ENCODE results near the gene DEPDC1.
"Not testable (repeated sequence)": the region's sequence is repeated elsewhere in the genome, so short reads cannot be mapped to it uniquely, and the experiment has no call there.

DEPDC1 gene

GRCh38 chr1:68503085-68503484, 6.2 kb upstream of the DEPDC1 start:
- no peaks in the 10 kb centered on the region for H3K79me2 ChIP-seq
- no peak overlapping the region for H3K4me3 ChIP-seq (ENCODE audit: low read depth, low read length)
- no peaks in the 10 kb centered on the region for H3K9me3 ChIP-seq (ENCODE audit: control insufficient read depth, low read length)
- no peaks in the 10 kb centered on the region for H3K36me3 ChIP-seq (ENCODE audit: control insufficient read depth, insufficient read depth, low read length)
- no peaks in the 10 kb centered on the region for H3K4me1 ChIP-seq
- H3K4me2 ChIP-seq (ENCODE audit: low read length): no peak overlapping the region
- H3K27ac ChIP-seq: no peak overlapping the region
- no peak for TF ChIP-seq CTCF (IDR thresholded peaks at IDR 0.05)
- no peak overlapping the region for H2AFZ ChIP-seq
- no peaks in the 10 kb centered on the region for H3K27me3 ChIP-seq (ENCODE audit: control insufficient read depth, insufficient read depth, low read length)
- H3K9ac ChIP-seq: no peak overlapping the region

- peak overlapping the region; percentile 93 for H3K4me2 ChIP-seq (ENCODE audit: low read length)
- no peaks in the 10 kb centered on the region for H3K79me2 ChIP-seq
- peak overlapping the region; percentile 61 for H3K4me3 ChIP-seq (ENCODE audit: low read depth, low read length)
- TF ChIP-seq CTCF (IDR thresholded peaks at IDR 0.05): no peak
- no peaks in the 10 kb centered on the region for H3K27me3 ChIP-seq (ENCODE audit: control insufficient read depth, insufficient read depth, low read length)
- no peak overlapping the region for H3K9ac ChIP-seq
- peak overlapping the region; percentile 11 for H3K27ac ChIP-seq
- H3K36me3 ChIP-seq (ENCODE audit: control insufficient read depth, insufficient read depth, low read length): no peaks in the 10 kb centered on the region
- peaks cover 3% of the 10 kb centered on the region for H3K4me1 ChIP-seq
- no peaks in the 10 kb centered on the region for H3K9me3 ChIP-seq (ENCODE audit: control insufficient read depth, low read length)
- peak overlapping the region; percentile 55 for H2AFZ ChIP-seq
Observed at GRCh38 chr1:68497358-68497698, 446 bp upstream of the DEPDC1 start.

- H3K4me3 ChIP-seq (ENCODE audit: low read depth, low read length): peak overlapping the region; percentile 61
- TF ChIP-seq CTCF (IDR thresholded peaks at IDR 0.05): no peak
- H3K9me3 ChIP-seq (ENCODE audit: control insufficient read depth, low read length): no peaks in the 10 kb centered on the region
- H3K27me3 ChIP-seq (ENCODE audit: control insufficient read depth, insufficient read depth, low read length): no peaks in the 10 kb centered on the region
- H3K36me3 ChIP-seq (ENCODE audit: control insufficient read depth, insufficient read depth, low read length): no peaks in the 10 kb centered on the region
- H3K9ac ChIP-seq: no peak overlapping the region
- no peaks in the 10 kb centered on the region for H3K79me2 ChIP-seq
- H3K4me1 ChIP-seq: peaks cover 3% of the 10 kb centered on the region
- peak overlapping the region; percentile 93 for H3K4me2 ChIP-seq (ENCODE audit: low read length)
- H3K27ac ChIP-seq: no peak overlapping the region
- H2AFZ ChIP-seq: peak overlapping the region; percentile 55
Observed at GRCh38 chr1:68495968-68496679, 758 bp downstream of the DEPDC1 start.

GRCh38 chr1:68495532-68495931, 1.4 kb downstream of the DEPDC1 start:
- Histone ChIP-seq H3K79me2 (no peaks in the 10 kb centered on the region), H3K27me3 (ENCODE audit: control insufficient read depth, insufficient read depth, low read length) (no peaks in the 10 kb centered on the region), H3K4me2 (ENCODE audit: low read length) (no peak overlapping the region), H3K4me1 (peaks cover 3% of the 10 kb centered on the region), H3K36me3 (ENCODE audit: control insufficient read depth, insufficient read depth, low read length) (no peaks in the 10 kb centered on the region), H3K27ac (no peak overlapping the region), H3K9me3 (ENCODE audit: control insufficient read depth, low read length) (no peaks in the 10 kb centered on the region), H2AFZ (no peak overlapping the region), H3K9ac (no peak overlapping the region), H3K4me3 (ENCODE audit: low read depth, low read length) (no peak overlapping the region)
- TF ChIP-seq CTCF (IDR thresholded peaks at IDR 0.05): no peak

DNA sequence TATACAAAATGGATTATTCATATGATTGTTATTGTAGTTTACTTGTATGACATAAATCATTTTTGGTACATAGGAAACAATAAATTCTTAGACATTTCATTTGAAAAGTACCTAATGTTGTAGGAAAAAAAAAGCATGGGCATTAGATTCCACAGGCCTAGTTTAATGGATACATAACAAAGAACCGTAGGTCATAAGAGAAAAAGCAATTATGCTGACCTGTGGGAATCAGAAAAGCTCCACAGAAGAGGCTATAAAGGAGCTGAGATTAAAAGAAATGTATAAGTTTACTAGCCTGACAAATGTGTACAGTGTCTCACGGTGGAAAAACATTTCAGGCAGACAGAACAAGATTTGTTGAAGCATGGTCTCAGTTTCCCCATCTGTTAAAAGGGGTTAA, 3.7 kb downstream of the DEPDC1 start:
- no peak overlapping the region for H3K4me3 ChIP-seq (ENCODE audit: low read depth, low read length)
- H3K9me3 ChIP-seq (ENCODE audit: control insufficient read depth, low read length): no peaks in the 10 kb centered on the region
- no peak overlapping the region for H2AFZ ChIP-seq
- no peak overlapping the region for H3K27ac ChIP-seq
- peaks cover 3% of the 10 kb centered on the region for H3K4me1 ChIP-seq
- TF ChIP-seq CTCF (IDR thresholded peaks at IDR 0.05): no peak
- no peaks in the 10 kb centered on the region for H3K79me2 ChIP-seq
- no peak overlapping the region for H3K4me2 ChIP-seq (ENCODE audit: low read length)
- H3K36me3 ChIP-seq (ENCODE audit: control insufficient read depth, insufficient read depth, low read length): no peaks in the 10 kb centered on the region
- no peaks in the 10 kb centered on the region for H3K27me3 ChIP-seq (ENCODE audit: control insufficient read depth, insufficient read depth, low read length)
- H3K9ac ChIP-seq: no peak overlapping the region

DNA sequence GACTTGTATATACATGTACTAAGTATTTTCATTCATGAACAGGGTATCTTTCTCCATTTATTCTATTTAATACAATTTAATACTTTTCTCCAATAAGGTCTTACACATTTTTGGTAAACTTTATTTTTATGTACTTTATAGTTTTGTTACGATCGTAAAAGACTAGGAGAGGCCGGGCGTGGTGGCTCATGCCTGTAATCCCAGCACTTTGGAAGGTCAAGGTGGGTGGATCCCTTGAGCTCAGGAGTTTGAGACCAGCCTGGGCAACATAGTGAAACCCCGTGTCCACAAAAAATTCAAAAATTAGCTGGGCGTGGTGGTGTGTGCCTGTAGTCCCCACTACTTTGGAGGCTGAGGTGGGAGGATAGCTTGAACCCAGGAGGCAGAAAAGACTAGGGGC, 4.6 kb downstream of the DEPDC1 start:
- not testable (repeated sequence) for H3K4me3 ChIP-seq (ENCODE audit: low read depth, low read length); H3K27me3 ChIP-seq (ENCODE audit: control insufficient read depth, insufficient read depth, low read length); H2AFZ ChIP-seq; H3K36me3 ChIP-seq (ENCODE audit: control insufficient read depth, insufficient read depth, low read length); H3K4me2 ChIP-seq (ENCODE audit: low read length); H3K27ac ChIP-seq; H3K4me1 ChIP-seq; H3K9ac ChIP-seq; H3K9me3 ChIP-seq (ENCODE audit: control insufficient read depth, low read length); H3K79me2 ChIP-seq

All from parathyroid adenoma (tissue), 2 donors.